BLaER1 treated with 17β-estradiol and CSF1 and Interleukin-3, amounts not matched to agents 10 nM and 100 nM (cell line): ENCODE results near the gene CLEC16A.

ENCODE experiments used
- H3K27ac ChIP-seq, 11 experiments: shearing (Covaris generic); formaldehyde crosslinking; 2 replicates each; pipeline ENCODE4 v1.8.1; 2022
- H3K27me3 ChIP-seq, 11 experiments: shearing (Covaris generic); formaldehyde crosslinking; 2 replicates each; pipeline ENCODE4 v1.8.1; 2022
- H3K36me3 ChIP-seq, 11 experiments: shearing (Covaris generic); formaldehyde crosslinking; 2 replicates each; pipeline ENCODE4 v1.8.1; 2022
- H3K4me1 ChIP-seq, 10 experiments: shearing (Covaris generic); formaldehyde crosslinking; 2 replicates each; pipeline ENCODE4 v1.8.1; 2022
- H3K4me2 ChIP-seq, 11 experiments: shearing (Covaris generic); formaldehyde crosslinking; 2 replicates each; pipeline ENCODE4 v1.8.1; 2022
- H3K4me3 ChIP-seq, 10 experiments: shearing (Covaris generic); formaldehyde crosslinking; 2 replicates each; pipeline ENCODE4 v1.8.1; 2022
- H3K9ac ChIP-seq, 11 experiments: shearing (Covaris generic); formaldehyde crosslinking; 2 replicates each; pipeline ENCODE4 v1.8.1; 2022
- H3K9me3 ChIP-seq, 11 experiments: shearing (Covaris generic); formaldehyde crosslinking; replicated peaks in 1 of 11; 2 replicates each; pipeline ENCODE4 v1.8.1; 2022
- H4K20me1 ChIP-seq, 11 experiments: shearing (Covaris generic); formaldehyde crosslinking; 2 replicates each; pipeline ENCODE4 v1.8.1; 2022
- Cebpa-rat ChIP-seq, 11 experiments: shearing (Covaris generic); IDR thresholded peaks; 2 replicates each; pipeline ENCODE4 v1.8.1; 2022

CLEC16A gene

GRCh38 chr16:11016993-11017392 is 72.6 kb downstream of the CLEC16A start:
- H3K27me3 ChIP-seq, result no peaks in the 10 kb centered on the region
- no peak for TF ChIP-seq Cebpa-rat (IDR thresholded peaks at IDR 0.05)
- no peak overlapping the region for H3K4me3 ChIP-seq
- no peak overlapping the region for H3K27ac ChIP-seq
- H3K4me1 ChIP-seq, result peaks cover 0 to 6% (median 0%) of the 10 kb centered on the region in 10 experiments; a peak in 3 of 20 replicates
- no peak overlapping the region for H3K9ac ChIP-seq
- H3K9me3 ChIP-seq, result no peaks in the 10 kb centered on the region
- no peak overlapping the region for H3K4me2 ChIP-seq
- H3K36me3 ChIP-seq, result peaks cover 25 to 78% (median 52%) of the 10 kb centered on the region in 11 experiments
- H4K20me1 ChIP-seq, result peaks cover 0 to 4% (median 0%) of the 10 kb centered on the region in 11 experiments; a peak in 2 of 22 replicates

- Histone ChIP-seq H3K9me3 (no peaks in the 10 kb centered on the region), H3K27ac (no peak overlapping the region), H3K4me1 (peaks cover 0 to 6% (median 0%) of the 10 kb centered on the region in 10 experiments; a peak in 3 of 20 replicates), H3K4me3 (no peak overlapping the region), H3K27me3 (no peaks in the 10 kb centered on the region), H4K20me1 (peaks cover 0 to 4% (median 0%) of the 10 kb centered on the region in 11 experiments; a peak in 2 of 22 replicates), H3K4me2 (no peak overlapping the region), H3K9ac (no peak overlapping the region), H3K36me3 (peaks cover 25 to 78% (median 51%) of the 10 kb centered on the region in 11 experiments)
- TF ChIP-seq Cebpa-rat (IDR thresholded peaks at IDR 0.05), result no peak
Observed at GRCh38 chr16:11017499-11017898, 73.1 kb downstream of the CLEC16A start.

- H3K27ac ChIP-seq, result no peak overlapping the region
- H3K36me3 ChIP-seq, result peaks cover 32 to 81% (median 56%) of the 10 kb centered on the region in 11 experiments
- H3K4me3 ChIP-seq, result no peak overlapping the region
- no peaks in the 10 kb centered on the region for H3K27me3 ChIP-seq
- peak overlapping the region in 1 of 11 experiments; percentile 6; a peak in 1 of 22 replicates for H3K4me2 ChIP-seq
- TF ChIP-seq Cebpa-rat (IDR thresholded peaks at IDR 0.05), result no peak
- H3K9me3 ChIP-seq, result peaks cover 5 to 15% (median 11%) of the 10 kb centered on the region in 11 experiments
- H4K20me1 ChIP-seq, result no peaks in the 10 kb centered on the region
- H3K9ac ChIP-seq, result no peak overlapping the region
- H3K4me1 ChIP-seq, result peaks cover 0 to 6% (median 0%) of the 10 kb centered on the region in 10 experiments; a peak in 3 of 20 replicates
Observed at GRCh38 chr16:11020388-11020787, 76.0 kb downstream of the CLEC16A start.

GRCh38 chr16:11020792-11021551 is 76.6 kb downstream of the CLEC16A start:
- Histone ChIP-seq H3K36me3 (peaks cover 35 to 82% (median 58%) of the 10 kb centered on the region in 11 experiments), H3K27ac (no peak overlapping the region), H3K4me1 (peaks cover 0 to 6% (median 0%) of the 10 kb centered on the region in 10 experiments; a peak in 3 of 20 replicates), H3K4me3 (no peak overlapping the region), H3K4me2 (peak overlapping the region in 1 of 11 experiments; percentile 6; a peak in 1 of 22 replicates), H3K9ac (no peak overlapping the region), H3K9me3 (peaks cover 11 to 21% (median 17%) of the 10 kb centered on the region in 11 experiments), H4K20me1 (no peaks in the 10 kb centered on the region), H3K27me3 (no peaks in the 10 kb centered on the region)
- TF ChIP-seq Cebpa-rat (IDR thresholded peaks at IDR 0.05), result no peak

- Histone ChIP-seq H3K4me3 (no peak overlapping the region), H3K27ac (no peak overlapping the region), H3K4me1 (peaks cover 0 to 6% (median 0%) of the 10 kb centered on the region in 10 experiments; a peak in 3 of 20 replicates), H4K20me1 (no peaks in the 10 kb centered on the region), H3K36me3 (peaks cover 45 to 91% (median 67%) of the 10 kb centered on the region in 11 experiments), H3K9me3 (peaks cover 21 to 31% (median 27%) of the 10 kb centered on the region in 11 experiments), H3K27me3 (no peaks in the 10 kb centered on the region), H3K4me2 (no peak overlapping the region), H3K9ac (no peak overlapping the region)
- TF ChIP-seq Cebpa-rat (IDR thresholded peaks at IDR 0.05), result no peak
Observed at GRCh38 chr16:11022002-11022401, 77.6 kb downstream of the CLEC16A start.

- Histone ChIP-seq H4K20me1 (no peaks in the 10 kb centered on the region), H3K4me1 (peaks cover 0 to 6% (median 0%) of the 10 kb centered on the region in 10 experiments; a peak in 3 of 20 replicates), H3K27ac (no peak overlapping the region), H3K36me3 (peaks cover 59 to 93% (median 81%) of the 10 kb centered on the region in 11 experiments), H3K4me3 (no peak overlapping the region), H3K9me3 (peaks cover 35 to 46% (median 41%) of the 10 kb centered on the region in 11 experiments), H3K27me3 (no peaks in the 10 kb centered on the region), H3K4me2 (no peak overlapping the region), H3K9ac (no peak overlapping the region)
- no peak for TF ChIP-seq Cebpa-rat (IDR thresholded peaks at IDR 0.05)
Observed at GRCh38 chr16:11023262-11024039, 79.1 kb downstream of the CLEC16A start.

- Histone ChIP-seq H3K9me3 (peaks cover 44 to 56% (median 51%) of the 10 kb centered on the region in 11 experiments), H3K4me1 (peaks cover 0 to 6% (median 0%) of the 10 kb centered on the region in 10 experiments; a peak in 3 of 20 replicates), H4K20me1 (no peaks in the 10 kb centered on the region), H3K27ac (no peak overlapping the region), H3K27me3 (no peaks in the 10 kb centered on the region), H3K4me3 (no peak overlapping the region), H3K4me2 (no peak overlapping the region), H3K36me3 (peaks cover 70 to 97% (median 89%) of the 10 kb centered on the region in 11 experiments), H3K9ac (no peak overlapping the region)
- TF ChIP-seq Cebpa-rat (IDR thresholded peaks at IDR 0.05), result no peak
Observed at GRCh38 chr16:11024333-11025053, 80.1 kb downstream of the CLEC16A start.

- TF ChIP-seq Cebpa-rat (IDR thresholded peaks at IDR 0.05), result no peak
- no peak overlapping the region for H3K9ac ChIP-seq
- no peak overlapping the region for H3K4me3 ChIP-seq
- peaks cover 0 to 6% (median 0%) of the 10 kb centered on the region in 10 experiments; a peak in 3 of 20 replicates for H3K4me1 ChIP-seq
- H3K36me3 ChIP-seq, result peaks cover 72 to 97% (median 91%) of the 10 kb centered on the region in 11 experiments
- H4K20me1 ChIP-seq, result no peaks in the 10 kb centered on the region
- no peaks in the 10 kb centered on the region for H3K27me3 ChIP-seq
- H3K4me2 ChIP-seq, result no peak overlapping the region
- H3K27ac ChIP-seq, result no peak overlapping the region
- peaks cover 44 to 60% (median 51%) of the 10 kb centered on the region in 11 experiments for H3K9me3 ChIP-seq
Observed at GRCh38 chr16:11025120-11025531, 80.8 kb downstream of the CLEC16A start.
